Measurements from ENCODE around the gene FOXD1. TPM values are rescaled to one million over a fixed set of nuclear protein-coding genes. Genes with fewer than 3 reads are reported as not detected.
A peak's percentile ranks its signal among the peaks of the same experiment; 100 is the strongest.

The FOXD1 gene
- polyA plus RNA-seq, 1 donor (not counting 4 experiments of a cell fraction or from before 2014, with no cell fraction given), result 7.0 TPM

- H3K9ac ChIP-seq (ENCODE audit: control insufficient read depth, extremely low read depth, insufficient read depth, low read length), result no peak overlapping the region
- H2AFZ ChIP-seq (ENCODE audit: control insufficient read depth, low read length), result no peak overlapping the region
- no peaks in the 10 kb centered on the region for H4K20me1 ChIP-seq (ENCODE audit: control insufficient read depth, extremely low read depth, insufficient read depth, low read length)
- H3K9me1 ChIP-seq (ENCODE audit: control insufficient read depth, extremely low read depth, insufficient read depth, low read length), result no peaks in the 10 kb centered on the region
- dilution Hi-C loops (cut with MboI; ENCODE audit: extremely low pct_ligation_motif_present, low sequenced_read_pairs), result no loop called here
- H3K36me3 ChIP-seq (ENCODE audit: control insufficient read depth in 2 of 2, extremely low read depth in 1 of 2, insufficient read depth in 2 of 2, low read length in 2 of 2), result no peaks in the 10 kb centered on the region
- DNase-seq (ENCODE audit: low read depth, low spot score) (no peak), FAIRE-seq (peak; percentile 86)
- peaks cover 30% of the 10 kb centered on the region for H3K4me1 ChIP-seq (ENCODE audit: control insufficient read depth, extremely low read depth, insufficient read depth, low read length)
- H3K27ac ChIP-seq (ENCODE audit: control insufficient read depth, insufficient read depth, low read length), result no peak overlapping the region
- peaks cover 14% of the 10 kb centered on the region for H3K27me3 ChIP-seq (ENCODE audit: control insufficient read depth, extremely low read depth, insufficient read depth, low read length)
- H3K4me2 ChIP-seq (ENCODE audit: control insufficient read depth, extremely low read depth, insufficient read depth, low read depth, low read length), result no peak overlapping the region
- no peak overlapping the region for H3K4me3 ChIP-seq (ENCODE audit: control insufficient read depth in 2 of 3, extremely low read depth in 1 of 3, insufficient read depth in 2 of 3, low read depth in 1 of 3, low read length in 3 of 3)
- no peaks in the 10 kb centered on the region for H3K79me2 ChIP-seq (ENCODE audit: control insufficient read depth, insufficient read depth, low read length)
- no peak for TF ChIP-seq EZH2 (IDR thresholded peaks at IDR 0.05; ENCODE audit: low read length)
- TF ChIP-seq, protein P1, sequence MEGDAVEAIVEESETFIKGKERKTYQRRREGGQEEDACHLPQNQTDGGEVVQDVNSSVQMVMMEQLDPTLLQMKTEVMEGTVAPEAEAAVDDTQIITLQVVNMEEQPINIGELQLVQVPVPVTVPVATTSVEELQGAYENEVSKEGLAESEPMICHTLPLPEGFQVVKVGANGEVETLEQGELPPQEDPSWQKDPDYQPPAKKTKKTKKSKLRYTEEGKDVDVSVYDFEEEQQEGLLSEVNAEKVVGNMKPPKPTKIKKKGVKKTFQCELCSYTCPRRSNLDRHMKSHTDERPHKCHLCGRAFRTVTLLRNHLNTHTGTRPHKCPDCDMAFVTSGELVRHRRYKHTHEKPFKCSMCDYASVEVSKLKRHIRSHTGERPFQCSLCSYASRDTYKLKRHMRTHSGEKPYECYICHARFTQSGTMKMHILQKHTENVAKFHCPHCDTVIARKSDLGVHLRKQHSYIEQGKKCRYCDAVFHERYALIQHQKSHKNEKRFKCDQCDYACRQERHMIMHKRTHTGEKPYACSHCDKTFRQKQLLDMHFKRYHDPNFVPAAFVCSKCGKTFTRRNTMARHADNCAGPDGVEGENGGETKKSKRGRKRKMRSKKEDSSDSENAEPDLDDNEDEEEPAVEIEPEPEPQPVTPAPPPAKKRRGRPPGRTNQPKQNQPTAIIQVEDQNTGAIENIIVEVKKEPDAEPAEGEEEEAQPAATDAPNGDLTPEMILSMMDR (optimal IDR thresholded peaks at IDR 0.05 in 1 of 3, IDR thresholded peaks at IDR 0.05 in 1 of 3, conservative IDR thresholded peaks at IDR 0.05 in 1 of 3; ENCODE audit: extremely low read depth in 1 of 3, insufficient read depth in 2 of 3, low read length in 3 of 3), result no peak
- H3K9me3 ChIP-seq (ENCODE audit: control insufficient read depth, low read depth, low read length), result peaks cover 2% of the 10 kb centered on the region
Measured at GRCh38 chr5:73415617-73416016, 33.0 kb downstream of the FOXD1 start.

- DNase-seq (ENCODE audit: low read depth, low spot score) (no peak), FAIRE-seq (no peak)
- H3K27ac ChIP-seq (ENCODE audit: control insufficient read depth, insufficient read depth, low read length), result no peak overlapping the region
- H3K4me3 ChIP-seq (ENCODE audit: control insufficient read depth in 2 of 3, extremely low read depth in 1 of 3, insufficient read depth in 2 of 3, low read depth in 1 of 3, low read length in 3 of 3), result no peak overlapping the region
- H3K4me2 ChIP-seq (ENCODE audit: control insufficient read depth, extremely low read depth, insufficient read depth, low read depth, low read length), result no peak overlapping the region
- no peak overlapping the region for H2AFZ ChIP-seq (ENCODE audit: control insufficient read depth, low read length)
- H3K9ac ChIP-seq (ENCODE audit: control insufficient read depth, extremely low read depth, insufficient read depth, low read length), result no peak overlapping the region
- dilution Hi-C loops (cut with MboI; ENCODE audit: extremely low pct_ligation_motif_present, low sequenced_read_pairs), result no loop called here
- TF ChIP-seq EZH2 (IDR thresholded peaks at IDR 0.05; ENCODE audit: low read length), result no peak
- TF ChIP-seq, protein P1 (optimal IDR thresholded peaks at IDR 0.05 in 1 of 3, IDR thresholded peaks at IDR 0.05 in 1 of 3, conservative IDR thresholded peaks at IDR 0.05 in 1 of 3; ENCODE audit: extremely low read depth in 1 of 3, insufficient read depth in 2 of 3, low read length in 3 of 3), result no peak
- H3K9me1 ChIP-seq (ENCODE audit: control insufficient read depth, extremely low read depth, insufficient read depth, low read length), result no peaks in the 10 kb centered on the region
- no peaks in the 10 kb centered on the region for H3K36me3 ChIP-seq (ENCODE audit: control insufficient read depth in 2 of 2, extremely low read depth in 1 of 2, insufficient read depth in 2 of 2, low read length in 2 of 2)
- peaks cover 12% of the 10 kb centered on the region for H3K27me3 ChIP-seq (ENCODE audit: control insufficient read depth, extremely low read depth, insufficient read depth, low read length)
- H4K20me1 ChIP-seq (ENCODE audit: control insufficient read depth, extremely low read depth, insufficient read depth, low read length), result no peaks in the 10 kb centered on the region
- H3K9me3 ChIP-seq (ENCODE audit: control insufficient read depth, low read depth, low read length), result peaks cover 2% of the 10 kb centered on the region
- H3K79me2 ChIP-seq (ENCODE audit: control insufficient read depth, insufficient read depth, low read length), result no peaks in the 10 kb centered on the region
- H3K4me1 ChIP-seq (ENCODE audit: control insufficient read depth, extremely low read depth, insufficient read depth, low read length), result peaks cover 27% of the 10 kb centered on the region
Measured at GRCh38 chr5:73415171-73415570, 33.4 kb downstream of the FOXD1 start.

Data from keratinocyte (primary cell).